Fibroblast of lung (primary cell): ENCODE measurements around the gene BTBD17. TPM values are rescaled to one million over a fixed set of nuclear protein-coding genes. Genes with fewer than 3 reads are reported as not detected.

Experiments
- DNase-seq, 2 donors: peaks; one replicate each; pipeline versions ENCODE4 v3.0.0 to v3.0.0-alpha.2; 2010; ENCODE audit warnings: low read depth in 2 of 2
- H2AFZ ChIP-seq: 2 replicates; pipeline ENCODE4 v1.5.1; 2012; ENCODE audit warnings: low read length, control low read depth, inconsistent platforms
- H3K27ac ChIP-seq: 2 replicates; pipeline ENCODE4 v1.5.1; 2011; ENCODE audit warnings: low read length, control low read depth; ENCODE audit not compliant: insufficient read depth
- H3K27me3 ChIP-seq: 2 replicates; pipeline ENCODE4 v1.5.1; 2011; ENCODE audit warnings: mild to moderate bottlenecking, low read length; ENCODE audit not compliant: control insufficient read depth, insufficient read depth
- H3K36me3 ChIP-seq: 2 replicates; pipeline ENCODE4 v1.5.1; 2011; ENCODE audit warnings: low read length; ENCODE audit not compliant: control insufficient read depth, insufficient read depth
- H3K4me1 ChIP-seq: 2 replicates; pipeline ENCODE4 v1.5.1; 2011; ENCODE audit warnings: low read length; ENCODE audit not compliant: control insufficient read depth, insufficient read depth; ENCODE audit errors: extremely low read depth
- H3K4me2 ChIP-seq: 2 replicates; pipeline ENCODE4 v1.5.1; 2011; ENCODE audit warnings: low read length, control low read depth; ENCODE audit not compliant: insufficient read depth; ENCODE audit errors: extremely low read depth
- H3K4me3 ChIP-seq, 4 experiments: fragments of 200-600 bp in 1 of 4; sonication (generic) in 1 of 4; replicated peaks in 1 of 4; 2 replicates each; pipeline ENCODE4 v1.5.1; 2011 to 2016; ENCODE audit warnings: low read length in 4 of 4, low read depth in 3 of 4, mild to moderate bottlenecking in 3 of 4, control low read depth in 2 of 4, inconsistent platforms in 1 of 4, mixed read lengths in 1 of 4; ENCODE audit not compliant: insufficient read depth in 1 of 4; ENCODE audit errors: control extremely low read depth in 1 of 4
- H3K79me2 ChIP-seq: 2 replicates; pipeline ENCODE4 v1.5.1; 2012; ENCODE audit warnings: mild to moderate bottlenecking, low read length, inconsistent platforms; ENCODE audit not compliant: control insufficient read depth, insufficient read depth
- H3K9ac ChIP-seq: 2 replicates; pipeline ENCODE4 v1.5.1; 2011; ENCODE audit warnings: mild to moderate bottlenecking, low read length, control low read depth; ENCODE audit not compliant: insufficient read depth
- H3K9me3 ChIP-seq: 2 replicates; pipeline ENCODE4 v1.5.1; 2012; ENCODE audit warnings: low read depth, low read length; ENCODE audit not compliant: control insufficient read depth, insufficient read depth
- H4K20me1 ChIP-seq: 2 replicates; pipeline ENCODE4 v1.5.1; 2011; ENCODE audit warnings: low read length; ENCODE audit not compliant: control insufficient read depth, insufficient read depth; ENCODE audit errors: extremely low read depth
- EZH2 ChIP-seq: IDR thresholded peaks from 2 replicates; pipeline ENCODE4 v1.5.1; 2012; ENCODE audit warnings: low read length, control low read depth, mild to moderate bottlenecking; ENCODE audit errors: missing control alignments
- polyA plus RNA-seq, 2 donors: library from polyadenylated mRNA; depleted of rRNA in 1 of 2; stranded (reverse) in 1 of 2; unstranded in 1 of 2; fragments of >200 nt; gene quantifications; 2 replicates each; pipeline ENCODE4 v1.2.1, GENCODE V29; 2011 to 2012; ENCODE audit warnings: missing spikeins in 1 of 2
- total RNA-seq: library from RNA; depleted of rRNA; stranded (reverse); fragments of >200 nt; gene quantifications from 2 replicates; pipeline ENCODE4 v1.2.1, GENCODE V29; 2014
- TF ChIP-seq, protein P1 (sequence below), 2 donors: IDR thresholded peaks in 1 of 2; conservative IDR thresholded peaks in 1 of 2; 1 replicate in 1 of 2; 2 replicates in 1 of 2; pipeline ENCODE4 v1.5.1; 2011 to 2012; ENCODE audit warnings: low read length in 2 of 2, control low read depth in 1 of 2, inconsistent platforms in 1 of 2, low read depth in 1 of 2, mild to moderate bottlenecking in 1 of 2

Gene BTBD17
- total and polyA plus RNA-seq, 2 donors (not counting 1 experiment from before 2014, with no cell fraction given) = under 0.01 TPM; not detected in 1

DNA sequence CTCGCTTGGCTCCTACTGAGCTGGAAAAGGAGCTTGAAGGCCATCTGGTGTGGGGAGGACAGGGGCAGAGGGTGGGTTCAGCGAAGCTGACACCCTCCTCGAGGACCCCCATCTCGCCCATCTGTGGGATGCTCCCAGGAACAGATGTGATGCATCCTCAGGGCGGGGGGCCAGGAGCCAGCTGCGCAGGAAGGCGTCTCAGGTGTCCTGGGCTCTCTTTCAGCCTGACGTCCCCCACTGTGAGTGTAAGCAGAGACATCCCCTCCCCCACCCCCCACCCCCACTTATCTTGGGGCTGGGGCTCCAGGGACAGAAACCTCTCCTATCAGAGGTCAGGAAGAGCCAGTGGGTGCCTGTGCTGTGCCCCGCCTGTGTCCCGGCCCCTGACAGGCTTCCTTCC is 19.4 kb downstream of the BTBD17 start:
- Histone ChIP-seq H3K27me3 (no peaks in the 10 kb centered on the region), H3K4me2 (no peak overlapping the region), H3K9me3 (no peaks in the 10 kb centered on the region), H3K4me3 (no peak overlapping the region), H2AFZ (no peak overlapping the region), H4K20me1 (no peaks in the 10 kb centered on the region), H3K79me2 (no peaks in the 10 kb centered on the region), H3K36me3 (no peaks in the 10 kb centered on the region), H3K27ac (no peak overlapping the region), H3K4me1 (no peaks in the 10 kb centered on the region), H3K9ac (no peak overlapping the region)
- TF ChIP-seq, protein P1, sequence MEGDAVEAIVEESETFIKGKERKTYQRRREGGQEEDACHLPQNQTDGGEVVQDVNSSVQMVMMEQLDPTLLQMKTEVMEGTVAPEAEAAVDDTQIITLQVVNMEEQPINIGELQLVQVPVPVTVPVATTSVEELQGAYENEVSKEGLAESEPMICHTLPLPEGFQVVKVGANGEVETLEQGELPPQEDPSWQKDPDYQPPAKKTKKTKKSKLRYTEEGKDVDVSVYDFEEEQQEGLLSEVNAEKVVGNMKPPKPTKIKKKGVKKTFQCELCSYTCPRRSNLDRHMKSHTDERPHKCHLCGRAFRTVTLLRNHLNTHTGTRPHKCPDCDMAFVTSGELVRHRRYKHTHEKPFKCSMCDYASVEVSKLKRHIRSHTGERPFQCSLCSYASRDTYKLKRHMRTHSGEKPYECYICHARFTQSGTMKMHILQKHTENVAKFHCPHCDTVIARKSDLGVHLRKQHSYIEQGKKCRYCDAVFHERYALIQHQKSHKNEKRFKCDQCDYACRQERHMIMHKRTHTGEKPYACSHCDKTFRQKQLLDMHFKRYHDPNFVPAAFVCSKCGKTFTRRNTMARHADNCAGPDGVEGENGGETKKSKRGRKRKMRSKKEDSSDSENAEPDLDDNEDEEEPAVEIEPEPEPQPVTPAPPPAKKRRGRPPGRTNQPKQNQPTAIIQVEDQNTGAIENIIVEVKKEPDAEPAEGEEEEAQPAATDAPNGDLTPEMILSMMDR (conservative IDR thresholded peaks at IDR 0.05 in 1 of 2, IDR thresholded peaks at IDR 0.05 in 1 of 2; ENCODE audit: low read depth in 1 of 2, low read length in 2 of 2) = no peak
- TF ChIP-seq EZH2 = no peak
- no peak for DNase-seq

- Histone ChIP-seq H3K36me3 (no peaks in the 10 kb centered on the region), H4K20me1 (no peaks in the 10 kb centered on the region), H3K4me1 (no peaks in the 10 kb centered on the region), H3K4me2 (no peak overlapping the region), H3K27me3 (no peaks in the 10 kb centered on the region), H3K9ac (no peak overlapping the region), H3K79me2 (no peaks in the 10 kb centered on the region), H2AFZ (no peak overlapping the region), H3K27ac (no peak overlapping the region), H3K9me3 (no peaks in the 10 kb centered on the region), H3K4me3 (no peak overlapping the region)
- no peak for DNase-seq
- TF ChIP-seq EZH2 = no peak
- TF ChIP-seq, protein P1 (conservative IDR thresholded peaks at IDR 0.05 in 1 of 2, IDR thresholded peaks at IDR 0.05 in 1 of 2; ENCODE audit: low read depth in 1 of 2, low read length in 2 of 2) = no peak
Observed at GRCh38 chr17:74340470-74341023, 21.1 kb downstream of the BTBD17 start.

DNA sequence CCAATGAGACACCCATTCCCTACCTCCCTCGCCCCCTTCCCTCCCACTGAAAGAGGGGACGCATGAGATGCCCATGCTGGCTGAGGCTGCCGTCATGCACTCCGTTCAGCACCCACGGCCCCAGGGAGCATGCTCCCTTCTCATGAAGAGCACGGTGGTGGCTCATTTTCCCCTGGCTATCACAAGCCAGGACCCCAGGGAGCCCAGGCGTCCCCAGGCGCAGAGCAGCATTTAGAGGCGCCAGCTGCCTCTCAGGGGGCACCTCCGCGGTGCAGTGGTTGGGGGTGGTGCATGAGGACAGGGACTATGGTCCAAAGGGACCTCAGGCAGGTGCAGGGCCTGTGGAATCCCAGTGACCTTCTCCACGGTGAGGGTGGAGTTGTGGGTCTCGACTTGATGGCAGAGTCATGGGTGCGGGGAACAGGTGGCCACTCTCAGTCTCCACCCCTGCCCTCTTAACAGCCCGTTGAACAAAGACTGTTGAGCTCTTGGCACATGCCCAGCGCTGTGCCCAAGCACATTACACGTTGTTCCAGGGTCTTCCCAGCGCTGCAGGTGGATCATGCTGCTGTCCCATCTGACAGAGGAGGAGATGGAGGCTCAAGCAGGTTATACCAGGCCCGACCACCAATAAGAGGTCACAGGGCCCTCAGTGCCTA is 22.0 kb downstream of the BTBD17 start:
- H3K27me3 ChIP-seq = no peaks in the 10 kb centered on the region
- no peak overlapping the region for H3K27ac ChIP-seq
- H3K4me2 ChIP-seq = no peak overlapping the region
- H3K4me3 ChIP-seq = no peak overlapping the region
- H3K9me3 ChIP-seq = no peaks in the 10 kb centered on the region
- no peaks in the 10 kb centered on the region for H4K20me1 ChIP-seq
- H3K36me3 ChIP-seq = no peaks in the 10 kb centered on the region
- H2AFZ ChIP-seq = no peak overlapping the region
- no peaks in the 10 kb centered on the region for H3K79me2 ChIP-seq
- no peaks in the 10 kb centered on the region for H3K4me1 ChIP-seq
- TF ChIP-seq, protein P1 (conservative IDR thresholded peaks at IDR 0.05 in 1 of 2, IDR thresholded peaks at IDR 0.05 in 1 of 2; ENCODE audit: low read depth in 1 of 2, low read length in 2 of 2) = no peak
- TF ChIP-seq EZH2 = no peak
- no peak for DNase-seq
- H3K9ac ChIP-seq = no peak overlapping the region
